HepG2 (cell line): Measurements from ENCODE around the gene VAMP8. TPM values are rescaled to one million over a fixed set of nuclear protein-coding genes. Genes with fewer than 3 reads are reported as not detected.

Experiments used
- DMTF1 ChIP-seq: sonication (generic); formaldehyde crosslinking; IDR thresholded peaks from 2 replicates; pipeline ENCODE4 v1.4.0; 2020; ENCODE audit warnings: mild to moderate bottlenecking, missing genetic modification reagents
- DR1 ChIP-seq: sonication (generic); formaldehyde crosslinking; IDR thresholded peaks from 2 replicates; pipeline ENCODE4 v1.8.0; 2021; ENCODE audit warnings: mild to moderate bottlenecking, missing genetic modification reagents, inconsistent platforms
- KDM5B ChIP-seq: sonication (generic); formaldehyde crosslinking; IDR thresholded peaks from 2 replicates; pipeline ENCODE4 v1.4.0; 2020; ENCODE audit warnings: missing genetic modification reagents, mild to moderate bottlenecking, borderline replicate concordance
- MIXL1 ChIP-seq: IDR thresholded peaks from 2 replicates; pipeline ENCODE4 v1.6.1; 2016
- MYC ChIP-seq: sonication (generic); formaldehyde crosslinking; IDR thresholded peaks from 2 replicates; pipeline ENCODE4 v1.9.0; 2021; ENCODE audit warnings: missing genetic modification reagents, borderline replicate concordance
- RAD21 ChIP-seq: fragments of 450-650 bp; formaldehyde crosslinking; IDR thresholded peaks from 2 replicates; pipeline ENCODE4 v1.5.0; 2020; ENCODE audit warnings: mild to moderate bottlenecking
- SATB2 ChIP-seq: sonication (generic); formaldehyde crosslinking; IDR thresholded peaks from 2 replicates; pipeline ENCODE4 v1.5.0; 2020; ENCODE audit warnings: missing genetic modification reagents
- SOX6 ChIP-seq, 2 experiments: fragments of 450-650 bp in 1 of 2; sonication (generic) in 1 of 2; formaldehyde crosslinking in 1 of 2; IDR thresholded peaks; 2 replicates each; pipeline versions ENCODE4 v1.4.0 to v1.6.1; 2017 to 2020; ENCODE audit warnings: antibody characterized with exemption in 1 of 2, mild to moderate bottlenecking in 1 of 2, missing genetic modification reagents in 1 of 2
- TBX2 ChIP-seq: sonication (generic); formaldehyde crosslinking; IDR thresholded peaks from 2 replicates; pipeline ENCODE4 v1.5.0; 2020; ENCODE audit warnings: missing genetic modification reagents, mild to moderate bottlenecking, borderline replicate concordance
- THAP7 ChIP-seq: sonication (generic); formaldehyde crosslinking; IDR thresholded peaks from 2 replicates; pipeline ENCODE4 v1.8.1; 2023; ENCODE audit warnings: mild to moderate bottlenecking, missing genetic modification reagents
- ZBTB10 ChIP-seq: sonication (generic); formaldehyde crosslinking; IDR thresholded peaks from 2 replicates; pipeline ENCODE4 v1.4.0; 2020; ENCODE audit warnings: missing genetic modification reagents, borderline replicate concordance
- ZMYM3 ChIP-seq: sonication (generic); formaldehyde crosslinking; IDR thresholded peaks from 2 replicates; pipeline ENCODE4 v1.5.1; 2020; ENCODE audit warnings: mild to moderate bottlenecking, missing genetic modification reagents
- ZNF20 ChIP-seq: sonication (generic); formaldehyde crosslinking; IDR thresholded peaks from 2 replicates; pipeline ENCODE4 v1.4.0; 2020; ENCODE audit warnings: mild to moderate bottlenecking, moderate library complexity, missing genetic modification reagents
- ZNF207 ChIP-seq: fragments of 450-650 bp; IDR thresholded peaks from 2 replicates; pipeline ENCODE4 v1.6.1; 2016; ENCODE audit warnings: antibody characterized with exemption, borderline replicate concordance
- ZNF230 ChIP-seq: sonication (generic); formaldehyde crosslinking; IDR thresholded peaks from 2 replicates; pipeline ENCODE4 v1.4.0; 2020; ENCODE audit warnings: mild to moderate bottlenecking, missing genetic modification reagents
- ZNF282 ChIP-seq: fragments of 450-650 bp; IDR thresholded peaks from 2 replicates; pipeline ENCODE4 v1.6.1; 2018; ENCODE audit not compliant: partially characterized antibody
- ZNF567 ChIP-seq: sonication (generic); formaldehyde crosslinking; IDR thresholded peaks from 2 replicates; pipeline ENCODE4 v1.8.1; 2023; ENCODE audit warnings: mild to moderate bottlenecking, missing genetic modification reagents, borderline replicate concordance
- ZNF574 ChIP-seq: sonication (generic); formaldehyde crosslinking; IDR thresholded peaks from 2 replicates; pipeline ENCODE4 v1.4.0; 2020; ENCODE audit warnings: missing genetic modification reagents
- ZNF737 ChIP-seq: sonication (generic); formaldehyde crosslinking; IDR thresholded peaks from 2 replicates; pipeline ENCODE4 v1.5.0; 2020; ENCODE audit warnings: missing genetic modification reagents, mild to moderate bottlenecking, borderline replicate concordance
- polyA plus RNA-seq, 8 experiments: library from polyadenylated mRNA; depleted of rRNA in 3 of 8; stranded (reverse) in 7 of 8; unstranded in 1 of 8; fragments of >200 nt; fragmentation: Illumina TruSeq in 4 of 8; extraction: Trizol in 4 of 8; gene quantifications; 2 replicates each; pipeline versions ENCODE4 v1.2.1 to v1.2.3, GENCODE V29; 2011 to 2016; ENCODE audit warnings: low read depth in 4 of 8, missing spikeins in 1 of 8, mixed read lengths in 1 of 8; ENCODE audit not compliant: insufficient read depth in 1 of 8
- total RNA-seq, 5 experiments: library from RNA; depleted of rRNA; stranded (reverse); fragments of >200 nt; fragmentation: Illumina TruSeq; extraction: Trizol; gene quantifications; 2 replicates each; pipeline ENCODE4 v1.2.3, GENCODE V29; 2016; ENCODE audit warnings: low read depth in 1 of 5

The VAMP8 gene
- total and polyA plus RNA-seq, 2 of the 13 experiments (the other 11 are each of a cell fraction or from before 2014, with no cell fraction given) = 83.3 to 157 TPM

- TF ChIP-seq ZMYM3 (CRISPR knock-in tag) (peak; percentile 23; the same call in 1 of the 2 replicates), ZNF737 (CRISPR knock-in tag) (no peak), MYC (CRISPR knock-in tag) (peak; percentile 69; the same call in 1 of the 2 replicates), DMTF1 (CRISPR knock-in tag) (no peak), SOX6 (IDR thresholded peaks at IDR 0.05) (no peak), SOX6 (CRISPR knock-in tag; IDR thresholded peaks at IDR 0.05) (0 out of 2 replicates have a peak, but pooled peaks have one; percentile 23), ZNF20 (CRISPR knock-in tag) (no peak), THAP7 (no peak), ZNF574 (CRISPR knock-in tag) (no peak), ZNF567 (CRISPR knock-in tag) (no peak), ZBTB10 (CRISPR knock-in tag) (peak; percentile 56; the same call in 1 of the 2 replicates), KDM5B (CRISPR knock-in tag) (0 out of 2 replicates have a peak, but pooled peaks have one; percentile 20), ZNF282 (no peak), ZNF230 (CRISPR knock-in tag) (no peak), MIXL1 (no peak), DR1 (no peak), ZNF207 (no peak), RAD21 (CRISPR knock-in tag) (peak; percentile 36; the same call in 1 of the 2 replicates), TBX2 (CRISPR knock-in tag) (peak; percentile 35; the same call in 1 of the 2 replicates), SATB2 (CRISPR knock-in tag) (no peak)
Measured at GRCh38 chr2:85593023-85593422, 15.6 kb downstream of the VAMP8 start (continued).
